ENCODE data around the gene FAM76B.

- no peak for TF ChIP-seq CTCF (IDR thresholded peaks at IDR 0.05)
- TF ChIP-seq EZH2 (IDR thresholded peaks at IDR 0.05): no peak
- TF ChIP-seq EZH2phosphoT487 (IDR thresholded peaks at IDR 0.05): no peak
These were observed 3.5 kb upstream of the FAM76B start for GRCh38 chr11:95793116-95793515.
